HepG2 (cell line): Measurements from ENCODE around the gene GRIK4.

Experiments
- BRCA1 ChIP-seq: sonication (generic); formaldehyde crosslinking; IDR thresholded peaks from 2 replicates; pipeline ENCODE4 v1.4.0; 2020; ENCODE audit warnings: missing genetic modification reagents
- EP300 ChIP-seq, 3 experiments: sonication (generic) in 1 of 3; formaldehyde crosslinking in 1 of 3; IDR thresholded peaks; 2 replicates each; pipeline versions ENCODE4 v1.5.1 to v1.6.1; 2011 to 2020; ENCODE audit warnings: low read depth in 2 of 3, low read length in 2 of 3, borderline replicate concordance in 1 of 3, improper control_type of control experiment in 1 of 3, mild to moderate bottlenecking in 1 of 3, missing genetic modification reagents in 1 of 3, moderate library complexity in 1 of 3
- NCOA1 ChIP-seq: sonication (generic); formaldehyde crosslinking; IDR thresholded peaks from 2 replicates; pipeline ENCODE4 v1.9.0; 2021; ENCODE audit warnings: missing genetic modification reagents
- NR1H2 ChIP-seq: sonication (generic); formaldehyde crosslinking; IDR thresholded peaks from 2 replicates; pipeline ENCODE4 v1.8.1; 2022; ENCODE audit warnings: low read depth, missing genetic modification reagents, borderline replicate concordance
- RARG ChIP-seq: sonication (generic); formaldehyde crosslinking; IDR thresholded peaks from 2 replicates; pipeline ENCODE4 v1.4.0; 2020; ENCODE audit warnings: low read depth, mild to moderate bottlenecking, missing genetic modification reagents
- THYN1 ChIP-seq: sonication (generic); formaldehyde crosslinking; IDR thresholded peaks from 2 replicates; pipeline ENCODE4 v1.8.1; 2023; ENCODE audit warnings: low read depth, mild to moderate bottlenecking, moderate library complexity, missing genetic modification reagents, borderline replicate concordance
- TF ChIP-seq, protein P1 (sequence below), 2 experiments: sonication (generic) in 1 of 2; formaldehyde crosslinking in 1 of 2; IDR thresholded peaks; 2 replicates each; pipeline versions ENCODE4 v1.4.0 to v1.6.1; 2018 to 2020; ENCODE audit warnings: missing genetic modification reagents in 2 of 2, borderline replicate concordance in 1 of 2, low read depth in 1 of 2, mild to moderate bottlenecking in 1 of 2, missing biosample characterization in 1 of 2
- TF ChIP-seq, protein P2 (sequence below): sonication (generic); formaldehyde crosslinking; IDR thresholded peaks from 2 replicates; pipeline ENCODE4 v1.5.0; 2020; ENCODE audit warnings: mild to moderate bottlenecking, missing genetic modification reagents, moderate library complexity
- TF ChIP-seq, protein P3 (sequence below): sonication (generic); formaldehyde crosslinking; IDR thresholded peaks from 2 replicates; pipeline ENCODE4 v1.8.0; 2023; ENCODE audit warnings: mild to moderate bottlenecking, missing genetic modification reagents

DNA sequence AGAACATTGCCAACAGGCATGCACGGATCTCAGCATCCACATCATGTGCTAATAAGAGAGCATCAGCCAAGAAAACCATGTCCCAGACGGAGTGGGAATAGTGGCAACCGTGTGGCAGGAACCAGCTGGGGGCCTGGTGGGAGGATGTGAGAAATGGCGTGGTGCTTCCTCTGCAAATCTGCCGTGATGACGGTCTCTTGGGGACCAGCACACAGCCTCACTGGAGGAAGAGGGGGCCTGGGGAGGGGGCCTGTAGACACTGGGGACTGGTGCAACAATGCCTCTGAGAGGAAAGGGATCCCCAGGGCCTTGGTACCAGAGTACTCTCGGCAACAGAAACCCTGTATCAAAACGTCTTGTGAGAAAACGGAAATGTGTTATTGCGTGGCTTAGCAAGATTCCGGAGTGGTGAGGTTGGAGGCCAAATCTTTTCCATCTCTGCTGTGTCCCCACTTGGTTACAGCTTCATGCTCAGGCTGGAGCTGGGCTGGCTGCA is 358.0 kb downstream of the GRIK4 start:
- TF ChIP-seq EP300 (IDR thresholded peaks at IDR 0.05; ENCODE audit: low read depth in 2 of 2, low read length in 2 of 2) (no peak), EP300 (CRISPR knock-in tag; IDR thresholded peaks at IDR 0.05; ENCODE audit: borderline replicate concordance) (no peak), NCOA1 (CRISPR knock-in tag) (no peak), NR1H2 (no peak), THYN1 (no peak), RARG (CRISPR knock-in tag) (no peak), BRCA1 (CRISPR knock-in tag) (no peak)
- TF ChIP-seq, protein P1, sequence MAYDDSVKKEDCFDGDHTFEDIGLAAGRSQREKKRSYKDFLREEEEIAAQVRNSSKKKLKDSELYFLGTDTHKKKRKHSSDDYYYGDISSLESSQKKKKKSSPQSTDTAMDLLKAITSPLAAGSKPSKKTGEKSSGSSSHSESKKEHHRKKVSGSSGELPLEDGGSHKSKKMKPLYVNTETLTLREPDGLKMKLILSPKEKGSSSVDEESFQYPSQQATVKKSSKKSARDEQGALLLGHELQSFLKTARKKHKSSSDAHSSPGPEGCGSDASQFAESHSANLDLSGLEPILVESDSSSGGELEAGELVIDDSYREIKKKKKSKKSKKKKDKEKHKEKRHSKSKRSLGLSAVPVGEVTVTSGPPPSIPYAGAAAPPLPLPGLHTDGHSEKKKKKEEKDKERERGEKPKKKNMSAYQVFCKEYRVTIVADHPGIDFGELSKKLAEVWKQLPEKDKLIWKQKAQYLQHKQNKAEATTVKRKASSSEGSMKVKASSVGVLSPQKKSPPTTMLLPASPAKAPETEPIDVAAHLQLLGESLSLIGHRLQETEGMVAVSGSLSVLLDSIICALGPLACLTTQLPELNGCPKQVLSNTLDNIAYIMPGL (CRISPR knock-in tag; IDR thresholded peaks at IDR 0.05; ENCODE audit: borderline replicate concordance in 1 of 2, low read depth in 1 of 2): no peak
- TF ChIP-seq, protein P2, sequence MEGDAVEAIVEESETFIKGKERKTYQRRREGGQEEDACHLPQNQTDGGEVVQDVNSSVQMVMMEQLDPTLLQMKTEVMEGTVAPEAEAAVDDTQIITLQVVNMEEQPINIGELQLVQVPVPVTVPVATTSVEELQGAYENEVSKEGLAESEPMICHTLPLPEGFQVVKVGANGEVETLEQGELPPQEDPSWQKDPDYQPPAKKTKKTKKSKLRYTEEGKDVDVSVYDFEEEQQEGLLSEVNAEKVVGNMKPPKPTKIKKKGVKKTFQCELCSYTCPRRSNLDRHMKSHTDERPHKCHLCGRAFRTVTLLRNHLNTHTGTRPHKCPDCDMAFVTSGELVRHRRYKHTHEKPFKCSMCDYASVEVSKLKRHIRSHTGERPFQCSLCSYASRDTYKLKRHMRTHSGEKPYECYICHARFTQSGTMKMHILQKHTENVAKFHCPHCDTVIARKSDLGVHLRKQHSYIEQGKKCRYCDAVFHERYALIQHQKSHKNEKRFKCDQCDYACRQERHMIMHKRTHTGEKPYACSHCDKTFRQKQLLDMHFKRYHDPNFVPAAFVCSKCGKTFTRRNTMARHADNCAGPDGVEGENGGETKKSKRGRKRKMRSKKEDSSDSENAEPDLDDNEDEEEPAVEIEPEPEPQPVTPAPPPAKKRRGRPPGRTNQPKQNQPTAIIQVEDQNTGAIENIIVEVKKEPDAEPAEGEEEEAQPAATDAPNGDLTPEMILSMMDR: no peak
- TF ChIP-seq, protein P3, sequence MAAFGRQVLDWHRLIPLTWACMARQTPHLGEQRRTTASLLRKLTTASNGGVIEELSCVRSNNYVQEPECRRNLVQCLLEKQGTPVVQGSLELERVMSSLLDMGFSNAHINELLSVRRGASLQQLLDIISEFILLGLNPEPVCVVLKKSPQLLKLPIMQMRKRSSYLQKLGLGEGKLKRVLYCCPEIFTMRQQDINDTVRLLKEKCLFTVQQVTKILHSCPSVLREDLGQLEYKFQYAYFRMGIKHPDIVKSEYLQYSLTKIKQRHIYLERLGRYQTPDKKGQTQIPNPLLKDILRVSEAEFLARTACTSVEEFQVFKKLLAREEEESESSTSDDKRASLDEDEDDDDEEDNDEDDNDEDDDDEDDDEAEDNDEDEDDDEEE (CRISPR knock-in tag): no peak
